IMR-90 (cell line): ENCODE data around the gene ANLN. TPM values are rescaled to one million over a fixed set of nuclear protein-coding genes. Genes with fewer than 3 reads are reported as not detected.

Experiments used
- ATAC-seq: fragments of 200-7000 bp; cut with Tn5 transposase; 2 replicates; pipeline ENCODE4 v1.9.1; 2020; ENCODE audit warnings: low read depth, mild to moderate bottlenecking, moderate library complexity
- BruUV-seq: library from RNA; stranded (reverse); fragments of 400-500 nt; replicated peaks from 2 replicates; lab custom pipeline; 2021; lab: Mats Ljungman, UMichigan
- CTCF ChIA-PET: fragments of 300-600 bp; formaldehyde crosslinking; extraction: SDS; loops from one replicate; lab custom pipeline; 2021; ENCODE audit warnings: antibody characterized with exemption; lab: Yijun Ruan, JAX
- POLR2A ChIA-PET: fragments of 300-600 bp; sonication (Branson Sonifier 250); formaldehyde crosslinking; loops from one replicate; lab custom pipeline; 2022; ENCODE audit warnings: antibody characterized with exemption; ENCODE audit not compliant: unreplicated experiment; lab: Charles Lee
- DNase-seq: peaks from one replicate; pipeline ENCODE4 v3.0.0; 2013
- H2AFZ ChIP-seq: replicated peaks from 2 replicates; pipeline ENCODE3; 2013; ENCODE audit warnings: low read length, mild to moderate bottlenecking; ENCODE audit not compliant: poor library complexity
- H2AK5ac ChIP-seq: 2 replicates; pipeline ENCODE4 v1.6.1; 2013; ENCODE audit warnings: low read depth, low read length, inconsistent platforms
- H2AK9ac ChIP-seq: replicated peaks from 2 replicates; pipeline ENCODE3; 2013; ENCODE audit warnings: mild to moderate bottlenecking, low read depth, low read length, moderate library complexity; ENCODE audit not compliant: poor library complexity
- H2BK120ac ChIP-seq: 2 replicates; pipeline ENCODE4 v1.6.1; 2013; ENCODE audit warnings: low read depth, low read length, inconsistent platforms
- H2BK15ac ChIP-seq: 3 replicates; pipeline ENCODE4 v1.6.1; 2013; ENCODE audit warnings: low read depth, low read length, inconsistent platforms
- H2BK20ac ChIP-seq: 2 replicates; pipeline ENCODE4 v1.6.1; 2013; ENCODE audit warnings: low read depth, mild to moderate bottlenecking, inconsistent platforms, low read length, moderate library complexity
- H2BK5ac ChIP-seq: 2 replicates; pipeline ENCODE4 v1.6.1; 2013; ENCODE audit warnings: mild to moderate bottlenecking, low read depth, low read length, inconsistent platforms; ENCODE audit not compliant: poor library complexity, severe bottlenecking
- H3K14ac ChIP-seq: replicated peaks from 2 replicates; pipeline ENCODE4 v1.6.1; 2013; ENCODE audit warnings: low read depth, low read length, inconsistent platforms
- H3K18ac ChIP-seq: 2 replicates; pipeline ENCODE4 v1.6.1; 2013; ENCODE audit warnings: low read depth, low read length, control low read depth
- H3K23ac ChIP-seq: 2 replicates; pipeline ENCODE4 v1.6.1; 2013; ENCODE audit warnings: low read depth, low read length, inconsistent platforms
- H3K27ac ChIP-seq: 2 replicates; pipeline ENCODE4 v1.5.1; 2013; ENCODE audit warnings: mild to moderate bottlenecking, control low read depth, low read length; ENCODE audit not compliant: insufficient read depth
- H3K27me3 ChIP-seq: 2 replicates; pipeline ENCODE4 v1.6.1; 2013; ENCODE audit warnings: low read length; ENCODE audit not compliant: control insufficient read depth, insufficient read depth
- H3K36me3 ChIP-seq: 2 replicates; pipeline ENCODE4 v1.6.1; 2013; ENCODE audit warnings: low read length, mixed read lengths; ENCODE audit not compliant: control insufficient read depth, insufficient read depth
- H3K4ac ChIP-seq: 2 replicates; pipeline ENCODE4 v1.6.1; 2013; ENCODE audit warnings: low read depth, low read length, inconsistent platforms
- H3K4me1 ChIP-seq: 2 replicates; pipeline ENCODE4 v1.6.1; 2013; ENCODE audit warnings: low read length, mixed read lengths; ENCODE audit not compliant: control insufficient read depth, insufficient read depth
- H3K4me2 ChIP-seq: 2 replicates; pipeline ENCODE4 v1.6.1; 2013; ENCODE audit warnings: low read depth, mild to moderate bottlenecking, control low read depth, low read length, moderate library complexity
- H3K4me3 ChIP-seq: 2 replicates; pipeline ENCODE4 v1.5.1; 2013; ENCODE audit warnings: low read depth, mild to moderate bottlenecking, control low read depth, low read length, moderate library complexity; ENCODE audit not compliant: insufficient read depth
- H3K56ac ChIP-seq: 2 replicates; pipeline ENCODE4 v1.6.1; 2013; ENCODE audit warnings: low read length, inconsistent platforms; ENCODE audit not compliant: insufficient read depth; ENCODE audit errors: extremely low read depth
- H3K79me1 ChIP-seq, 2 experiments: 2 replicates each; pipeline ENCODE4 v1.6.1; 2013; ENCODE audit warnings: low read length in 2 of 2, inconsistent platforms in 1 of 2, low read depth in 1 of 2
- H3K9ac ChIP-seq: 2 replicates; pipeline ENCODE4 v1.6.1; 2013; ENCODE audit warnings: low read depth, low read length, control low read depth
- H3K9me1 ChIP-seq: 2 replicates; pipeline ENCODE4 v1.6.1; 2013; ENCODE audit warnings: low read length, inconsistent platforms; ENCODE audit not compliant: insufficient read depth
- H3K9me3 ChIP-seq: 2 replicates; pipeline ENCODE4 v1.6.1; 2013; ENCODE audit warnings: low read length; ENCODE audit not compliant: control insufficient read depth, insufficient read depth
- H4K20me1 ChIP-seq: 2 replicates; pipeline ENCODE4 v1.6.1; 2013; ENCODE audit warnings: low read length, inconsistent platforms; ENCODE audit not compliant: insufficient read depth
- H4K5ac ChIP-seq: 2 replicates; pipeline ENCODE4 v1.6.1; 2013; ENCODE audit warnings: mild to moderate bottlenecking, low read depth, low read length, control low read depth
- H4K8ac ChIP-seq, 2 experiments: 2 replicates each; pipeline ENCODE4 v1.6.1; 2013; ENCODE audit warnings: low read depth in 2 of 2, low read length in 2 of 2, control low read depth in 1 of 2, inconsistent platforms in 1 of 2
- H4K91ac ChIP-seq: 2 replicates; pipeline ENCODE4 v1.6.1; 2013; ENCODE audit warnings: low read depth, low read length, inconsistent platforms; ENCODE audit not compliant: insufficient read depth
- CEBPB ChIP-seq: IDR thresholded peaks from 2 replicates; pipeline ENCODE4 v1.6.1; 2012; ENCODE audit warnings: low read depth, low read length, improper control_type of control experiment
- CHD1 ChIP-seq: IDR thresholded peaks from 2 replicates; pipeline ENCODE4 v1.6.1; 2012; ENCODE audit warnings: low read depth, low read length, improper control_type of control experiment
- MAFK ChIP-seq: IDR thresholded peaks from 2 replicates; pipeline ENCODE4 v1.6.1; 2012; ENCODE audit warnings: low read depth, low read length, improper control_type of control experiment
- MAZ ChIP-seq: IDR thresholded peaks from 2 replicates; pipeline ENCODE4 v1.6.1; 2012; ENCODE audit warnings: low read depth, mild to moderate bottlenecking, low read length, improper control_type of control experiment, moderate library complexity, borderline replicate concordance
- MXI1 ChIP-seq: IDR thresholded peaks from 2 replicates; pipeline ENCODE4 v1.6.1; 2012; ENCODE audit warnings: low read depth, mild to moderate bottlenecking, low read length, moderate library complexity, borderline replicate concordance
- POLR2A ChIP-seq: IDR thresholded peaks from 2 replicates; pipeline ENCODE4 v1.6.1; 2012; ENCODE audit warnings: mild to moderate bottlenecking, low read depth, low read length
- SMC3 ChIP-seq: fragments of 150-350 bp; IDR thresholded peaks from 2 replicates; pipeline ENCODE4 v1.6.1; 2016; ENCODE audit warnings: low read depth, mild to moderate bottlenecking, antibody characterized with exemption, low read length, moderate library complexity
- USF2 ChIP-seq: fragments of 150-350 bp; IDR thresholded peaks from 2 replicates; pipeline ENCODE4 v1.6.1; 2017; ENCODE audit warnings: mild to moderate bottlenecking, antibody characterized with exemption, low read length, low read depth
- WGBS, 2 experiments: methylation state at CpG; one replicate each; pipeline versions ENCODE4 v1.1.5 to v1.1.7; 2013; ENCODE audit warnings: missing lambda C conversion rate in 2 of 2; ENCODE audit not compliant: insufficient read length in 1 of 2; ENCODE audit errors: extremely low coverage in 2 of 2; 5-methylcytosine and 5-hydroxymethylcytosine counted together
- dilution Hi-C: fragments of 300-500 bp; cut with HindIII; formaldehyde crosslinking; loops from one replicate; pipeline ENCODE4 v1.14.3; 2018; ENCODE audit warnings: low sequenced_read_pairs; ENCODE audit not compliant: unreplicated experiment
- in situ Hi-C: fragments of 300-500 bp; cut with MboI; formaldehyde crosslinking; loops from 3 replicates; pipeline ENCODE4 v1.14.3; 2019; ENCODE audit warnings: low sequenced_read_pairs, inconsistent platforms, mixed read lengths
- intact Hi-C: fragments of 100-400 bp; cut with micrococcal nuclease; formaldehyde crosslinking; loops from 2 replicates; pipeline ENCODE4 v1.10.0; 2022
- polyA plus RNA-seq, 3 experiments: library from polyadenylated mRNA; depleted of rRNA; stranded (reverse); fragments of >200 nt; gene quantifications; 2 replicates each; pipeline ENCODE4 v1.2.3, GENCODE V29; 2012; ENCODE audit warnings: low replicate concordance in 1 of 3
- total RNA-seq: library from RNA; depleted of rRNA; stranded (reverse); fragments of >200 nt; gene quantifications from 2 replicates; pipeline ENCODE4 v1.2.3, GENCODE V29; 2012

The ANLN gene
- total and polyA plus RNA-seq, 2 of the 4 experiments (the other 2 are of a cell fraction): 60.5 to 276 TPM

GRCh38 chr7:36415144-36415543, 25.5 kb downstream of the ANLN start (continued):
- no peak for TF ChIP-seq MAFK
- TF ChIP-seq MAZ: no peak

- no peak overlapping the region for H3K4me2 ChIP-seq
- no peak overlapping the region for H2BK120ac ChIP-seq
- peaks cover 37 to 66% of the 10 kb centered on the region in 2 experiments for H3K79me1 ChIP-seq
- TF ChIP-seq SMC3 (no peak), CHD1 (no peak), USF2 (no peak), CEBPB (no peak), POLR2A (no peak), MXI1 (no peak)
- H3K56ac ChIP-seq: no peak overlapping the region
- no peak overlapping the region for H2AFZ ChIP-seq
- dilution Hi-C loops (no loop called here), in situ Hi-C loops (no loop called here), intact Hi-C loops (no loop called here)
- no peaks in the 10 kb centered on the region for H3K9me3 ChIP-seq
- H4K5ac ChIP-seq: peak overlapping the region; percentile 7; the same call in 1 of the 2 replicates
- no peak overlapping the region for H2BK20ac ChIP-seq
- no peak overlapping the region for H3K14ac ChIP-seq
- H3K18ac ChIP-seq: no peak overlapping the region
- CTCF ChIA-PET: no interaction called here
- no peak overlapping the region for H2BK15ac ChIP-seq
- H3K9me1 ChIP-seq: peaks cover 11% of the 10 kb centered on the region
- WGBS, 2 experiments: no CpG with 5 or more reads among the region's 3 CpGs
- POLR2A ChIA-PET: no interaction called here
- H2BK5ac ChIP-seq: no peak overlapping the region
- no peak overlapping the region for H2AK9ac ChIP-seq
- no peaks in the 10 kb centered on the region for H3K4me1 ChIP-seq
- no peak overlapping the region for H3K27ac ChIP-seq
- H4K8ac ChIP-seq: no peak overlapping the region
- no peak overlapping the region for H3K9ac ChIP-seq
- no peak overlapping the region for H2AK5ac ChIP-seq
- no TSS peak for BruUV-seq
- DNase-seq (no peak), ATAC-seq (no peak)
- no peak overlapping the region for H3K23ac ChIP-seq
- no peak overlapping the region for H4K91ac ChIP-seq
- H3K27me3 ChIP-seq: no peaks in the 10 kb centered on the region
- no peaks in the 10 kb centered on the region for H4K20me1 ChIP-seq
- no peak overlapping the region for H3K4ac ChIP-seq
- H3K36me3 ChIP-seq: peaks cover 9% of the 10 kb centered on the region
- H3K4me3 ChIP-seq: no peak overlapping the region
Measured at GRCh38 chr7:36416251-36416650, 26.6 kb downstream of the ANLN start.
